Fibroblast of lung (primary cell): Measurements from ENCODE around the gene GMNN. TPM values are rescaled to one million over a fixed set of nuclear protein-coding genes. Genes with fewer than 3 reads are reported as not detected.

ENCODE experiments used
- DNase-seq, 2 donors: peaks; one replicate each; pipeline versions ENCODE4 v3.0.0 to v3.0.0-alpha.2; 2010; ENCODE audit warnings: low read depth in 2 of 2
- H2AFZ ChIP-seq: 2 replicates; pipeline ENCODE4 v1.5.1; 2012; ENCODE audit warnings: low read length, control low read depth, inconsistent platforms
- H3K27ac ChIP-seq: 2 replicates; pipeline ENCODE4 v1.5.1; 2011; ENCODE audit warnings: low read length, control low read depth; ENCODE audit not compliant: insufficient read depth
- H3K27me3 ChIP-seq: 2 replicates; pipeline ENCODE4 v1.5.1; 2011; ENCODE audit warnings: mild to moderate bottlenecking, low read length; ENCODE audit not compliant: control insufficient read depth, insufficient read depth
- H3K36me3 ChIP-seq: 2 replicates; pipeline ENCODE4 v1.5.1; 2011; ENCODE audit warnings: low read length; ENCODE audit not compliant: control insufficient read depth, insufficient read depth
- H3K4me1 ChIP-seq: 2 replicates; pipeline ENCODE4 v1.5.1; 2011; ENCODE audit warnings: low read length; ENCODE audit not compliant: control insufficient read depth, insufficient read depth; ENCODE audit errors: extremely low read depth
- H3K4me2 ChIP-seq: 2 replicates; pipeline ENCODE4 v1.5.1; 2011; ENCODE audit warnings: low read length, control low read depth; ENCODE audit not compliant: insufficient read depth; ENCODE audit errors: extremely low read depth
- H3K4me3 ChIP-seq, 4 experiments: fragments of 200-600 bp in 1 of 4; sonication (generic) in 1 of 4; replicated peaks in 1 of 4; 2 replicates each; pipeline ENCODE4 v1.5.1; 2011 to 2016; ENCODE audit warnings: low read length in 4 of 4, low read depth in 3 of 4, mild to moderate bottlenecking in 3 of 4, control low read depth in 2 of 4, inconsistent platforms in 1 of 4, mixed read lengths in 1 of 4; ENCODE audit not compliant: insufficient read depth in 1 of 4; ENCODE audit errors: control extremely low read depth in 1 of 4
- H3K79me2 ChIP-seq: 2 replicates; pipeline ENCODE4 v1.5.1; 2012; ENCODE audit warnings: mild to moderate bottlenecking, low read length, inconsistent platforms; ENCODE audit not compliant: control insufficient read depth, insufficient read depth
- H3K9ac ChIP-seq: 2 replicates; pipeline ENCODE4 v1.5.1; 2011; ENCODE audit warnings: mild to moderate bottlenecking, low read length, control low read depth; ENCODE audit not compliant: insufficient read depth
- H3K9me3 ChIP-seq: 2 replicates; pipeline ENCODE4 v1.5.1; 2012; ENCODE audit warnings: low read depth, low read length; ENCODE audit not compliant: control insufficient read depth, insufficient read depth
- H4K20me1 ChIP-seq: 2 replicates; pipeline ENCODE4 v1.5.1; 2011; ENCODE audit warnings: low read length; ENCODE audit not compliant: control insufficient read depth, insufficient read depth; ENCODE audit errors: extremely low read depth
- EZH2 ChIP-seq: IDR thresholded peaks from 2 replicates; pipeline ENCODE4 v1.5.1; 2012; ENCODE audit warnings: low read length, control low read depth, mild to moderate bottlenecking; ENCODE audit errors: missing control alignments
- polyA plus RNA-seq, 2 donors: library from polyadenylated mRNA; depleted of rRNA in 1 of 2; stranded (reverse) in 1 of 2; unstranded in 1 of 2; fragments of >200 nt; gene quantifications; 2 replicates each; pipeline ENCODE4 v1.2.1, GENCODE V29; 2011 to 2012; ENCODE audit warnings: missing spikeins in 1 of 2
- total RNA-seq: library from RNA; depleted of rRNA; stranded (reverse); fragments of >200 nt; gene quantifications from 2 replicates; pipeline ENCODE4 v1.2.1, GENCODE V29; 2014
- TF ChIP-seq, protein P1 (sequence below), 2 donors: IDR thresholded peaks in 1 of 2; conservative IDR thresholded peaks in 1 of 2; 1 replicate in 1 of 2; 2 replicates in 1 of 2; pipeline ENCODE4 v1.5.1; 2011 to 2012; ENCODE audit warnings: low read length in 2 of 2, control low read depth in 1 of 2, inconsistent platforms in 1 of 2, low read depth in 1 of 2, mild to moderate bottlenecking in 1 of 2

Gene GMNN
- total and polyA plus RNA-seq, 2 donors (not counting 1 experiment from before 2014, with no cell fraction given) = 12.9 to 18.9 TPM

DNA sequence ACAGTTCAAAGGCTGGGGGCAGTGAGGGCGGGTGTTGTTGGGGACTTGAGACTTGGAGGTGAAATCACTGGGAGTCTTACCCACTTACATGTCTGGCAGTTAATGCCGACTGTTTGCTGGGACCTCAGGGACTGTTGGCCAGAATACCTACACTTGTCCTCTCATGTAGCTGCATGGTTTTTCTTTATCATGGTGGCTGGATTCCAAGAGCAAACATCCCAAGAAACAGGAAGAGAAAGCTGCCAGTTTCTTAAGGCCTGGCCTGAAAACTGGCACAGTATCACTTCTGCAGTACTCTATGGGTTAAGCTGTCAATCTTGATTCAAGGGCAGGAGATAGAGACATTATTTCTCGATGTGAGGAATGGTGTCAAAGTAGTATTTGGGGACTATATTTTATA lies 36.0 kb upstream of the GMNN start:
- no peaks in the 10 kb centered on the region for H3K9me3 ChIP-seq
- H4K20me1 ChIP-seq = no peaks in the 10 kb centered on the region
- H3K4me2 ChIP-seq = no peak overlapping the region
- no peaks in the 10 kb centered on the region for H3K79me2 ChIP-seq
- peaks cover 6% of the 10 kb centered on the region for H3K27me3 ChIP-seq
- no peak overlapping the region for H3K9ac ChIP-seq
- no peak overlapping the region for H2AFZ ChIP-seq
- H3K36me3 ChIP-seq = no peaks in the 10 kb centered on the region
- H3K27ac ChIP-seq = no peak overlapping the region
- TF ChIP-seq EZH2 = no peak
- TF ChIP-seq, protein P1, sequence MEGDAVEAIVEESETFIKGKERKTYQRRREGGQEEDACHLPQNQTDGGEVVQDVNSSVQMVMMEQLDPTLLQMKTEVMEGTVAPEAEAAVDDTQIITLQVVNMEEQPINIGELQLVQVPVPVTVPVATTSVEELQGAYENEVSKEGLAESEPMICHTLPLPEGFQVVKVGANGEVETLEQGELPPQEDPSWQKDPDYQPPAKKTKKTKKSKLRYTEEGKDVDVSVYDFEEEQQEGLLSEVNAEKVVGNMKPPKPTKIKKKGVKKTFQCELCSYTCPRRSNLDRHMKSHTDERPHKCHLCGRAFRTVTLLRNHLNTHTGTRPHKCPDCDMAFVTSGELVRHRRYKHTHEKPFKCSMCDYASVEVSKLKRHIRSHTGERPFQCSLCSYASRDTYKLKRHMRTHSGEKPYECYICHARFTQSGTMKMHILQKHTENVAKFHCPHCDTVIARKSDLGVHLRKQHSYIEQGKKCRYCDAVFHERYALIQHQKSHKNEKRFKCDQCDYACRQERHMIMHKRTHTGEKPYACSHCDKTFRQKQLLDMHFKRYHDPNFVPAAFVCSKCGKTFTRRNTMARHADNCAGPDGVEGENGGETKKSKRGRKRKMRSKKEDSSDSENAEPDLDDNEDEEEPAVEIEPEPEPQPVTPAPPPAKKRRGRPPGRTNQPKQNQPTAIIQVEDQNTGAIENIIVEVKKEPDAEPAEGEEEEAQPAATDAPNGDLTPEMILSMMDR (conservative IDR thresholded peaks at IDR 0.05 in 1 of 2, IDR thresholded peaks at IDR 0.05 in 1 of 2; ENCODE audit: low read depth in 1 of 2, low read length in 2 of 2) = no peak
- no peak overlapping the region for H3K4me3 ChIP-seq
- peaks cover 8% of the 10 kb centered on the region for H3K4me1 ChIP-seq
- DNase-seq = no peak

DNA sequence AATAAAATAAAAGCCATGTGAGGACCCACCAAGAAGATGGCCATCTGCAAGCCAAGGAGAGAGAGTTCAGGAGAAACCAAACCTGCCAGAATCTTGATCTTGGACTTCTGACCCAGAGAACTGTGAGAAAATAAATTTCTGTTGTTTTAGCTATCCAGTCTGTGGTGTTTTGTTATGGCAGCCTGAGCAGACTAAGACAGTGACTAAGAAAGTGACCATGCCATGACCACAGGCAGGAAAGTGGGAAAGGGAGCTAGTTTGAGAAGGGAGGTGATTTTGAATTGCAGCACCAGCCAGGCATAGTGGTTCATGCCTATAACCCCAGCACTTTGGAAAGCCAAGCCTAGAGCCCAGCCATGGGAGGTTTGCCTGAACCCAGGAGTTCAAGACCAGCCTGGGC lies 33.9 kb upstream of the GMNN start:
- H3K27ac ChIP-seq = no peak overlapping the region

DNA sequence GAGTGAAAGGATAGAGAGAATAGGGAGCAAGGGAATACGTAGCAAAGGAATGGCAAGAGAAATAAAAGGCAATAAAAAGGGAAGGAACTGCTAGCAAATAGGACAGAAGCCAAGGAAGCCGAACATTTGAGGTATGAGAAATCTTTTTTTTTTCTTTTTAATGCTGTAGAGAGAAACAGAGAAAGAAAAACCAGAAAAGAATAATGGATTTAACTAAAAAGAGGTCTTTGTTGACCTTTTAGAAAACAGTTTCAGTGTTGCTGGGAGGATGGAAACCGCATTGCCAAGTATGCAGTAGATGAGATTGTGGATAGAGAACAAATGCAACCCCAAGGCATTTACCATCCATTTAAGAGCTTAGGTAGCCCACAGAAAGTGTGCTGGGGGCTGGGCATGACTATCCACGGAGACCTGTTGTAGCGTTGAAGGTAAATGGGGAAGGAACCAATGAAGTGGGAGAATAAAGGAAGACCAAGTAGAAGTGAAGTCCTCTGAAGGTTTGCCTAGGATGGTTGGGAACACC lies 32.5 kb upstream of the GMNN start:
- no peak overlapping the region for H3K4me2 ChIP-seq
- H3K9ac ChIP-seq = no peak overlapping the region
- H3K36me3 ChIP-seq = no peaks in the 10 kb centered on the region
- no peaks in the 10 kb centered on the region for H4K20me1 ChIP-seq
- H3K9me3 ChIP-seq = no peaks in the 10 kb centered on the region
- H3K27me3 ChIP-seq = no peaks in the 10 kb centered on the region
- peak in 1 of 2 donors; percentile 34 for DNase-seq
- no peak overlapping the region for H3K4me3 ChIP-seq
- H3K79me2 ChIP-seq = no peaks in the 10 kb centered on the region
- H3K4me1 ChIP-seq = peaks cover 8% of the 10 kb centered on the region
- TF ChIP-seq, protein P1 (conservative IDR thresholded peaks at IDR 0.05 in 1 of 2, IDR thresholded peaks at IDR 0.05 in 1 of 2; ENCODE audit: low read depth in 1 of 2, low read length in 2 of 2) = no peak
- no peak overlapping the region for H2AFZ ChIP-seq
- H3K27ac ChIP-seq = peak overlapping the region; percentile 97

More for the DNA sequence above, 33.9 kb upstream of the GMNN start:
- TF ChIP-seq EZH2 = no peak
- TF ChIP-seq, protein P1 (conservative IDR thresholded peaks at IDR 0.05 in 1 of 2, IDR thresholded peaks at IDR 0.05 in 1 of 2; ENCODE audit: low read depth in 1 of 2, low read length in 2 of 2) = no peak
- Histone ChIP-seq H3K36me3 (no peaks in the 10 kb centered on the region), H3K9me3 (no peaks in the 10 kb centered on the region), H3K4me2 (no peak overlapping the region), H3K27me3 (no peaks in the 10 kb centered on the region), H3K4me1 (peaks cover 8% of the 10 kb centered on the region), H4K20me1 (no peaks in the 10 kb centered on the region), H3K4me3 (no peak overlapping the region), H2AFZ (peak overlapping the region; percentile 10), H3K79me2 (no peaks in the 10 kb centered on the region), H3K9ac (no peak overlapping the region)
- peak in 1 of 2 donors; percentile 53 for DNase-seq
